Stimulated activated naive CD8-positive, alpha-beta T cell treated with anti-CD3 and anti-CD28 coated beads, Interleukin-15, Interleukin-2, amounts not matched to agents 100 ng/mL and 50 ng/mL, for 24 hours (primary cell): ENCODE results near the gene GPR37L1.

Source experiments
- H3K27ac Mint-ChIP-seq: one replicate; pipeline ENCODE4 v1.8.0; 2021; ENCODE audit warnings: mild to moderate bottlenecking, mixed read lengths
- H3K27me3 Mint-ChIP-seq: one replicate; pipeline ENCODE4 v1.8.0; 2021; ENCODE audit warnings: mixed read lengths
- H3K36me3 Mint-ChIP-seq: one replicate; pipeline ENCODE4 v1.8.0; 2021; ENCODE audit warnings: low read depth, mixed read lengths
- H3K4me1 Mint-ChIP-seq: one replicate; pipeline ENCODE4 v1.8.0; 2021; ENCODE audit warnings: low read depth, mixed read lengths
- H3K4me3 Mint-ChIP-seq: one replicate; pipeline ENCODE4 v1.8.0; 2021; ENCODE audit warnings: mild to moderate bottlenecking, mixed read lengths
- H3K9me3 Mint-ChIP-seq: one replicate; pipeline ENCODE4 v1.8.0; 2021; ENCODE audit warnings: mixed read lengths

The GPR37L1 gene

GRCh38 chr1:202124142-202124541, 1.4 kb downstream of the GPR37L1 start:
- no peaks in the 10 kb centered on the region for H3K9me3 Mint-ChIP-seq
- no peak overlapping the region for H3K4me3 Mint-ChIP-seq

GRCh38 chr1:202125611-202126010, 2.9 kb downstream of the GPR37L1 start:
- Mint-ChIP-seq H3K4me1 (no peaks in the 10 kb centered on the region), H3K27me3 (peaks cover 20% of the 10 kb centered on the region), H3K9me3 (no peaks in the 10 kb centered on the region), H3K36me3 (no peaks in the 10 kb centered on the region), H3K27ac (no peak overlapping the region), H3K4me3 (no peak overlapping the region)

More at GRCh38 chr1:202124142-202124541, 1.4 kb downstream of the GPR37L1 start:
- peaks cover 20% of the 10 kb centered on the region for H3K27me3 Mint-ChIP-seq
- H3K27ac Mint-ChIP-seq, result no peak overlapping the region
- H3K36me3 Mint-ChIP-seq, result no peaks in the 10 kb centered on the region
- no peaks in the 10 kb centered on the region for H3K4me1 Mint-ChIP-seq

- Mint-ChIP-seq H3K9me3 (no peaks in the 10 kb centered on the region), H3K4me1 (no peaks in the 10 kb centered on the region), H3K4me3 (no peak overlapping the region), H3K36me3 (no peaks in the 10 kb centered on the region), H3K27ac (no peak overlapping the region), H3K27me3 (peaks cover 17% of the 10 kb centered on the region)
Measured at GRCh38 chr1:202126426-202126825, 3.7 kb downstream of the GPR37L1 start.

GRCh38 chr1:202127061-202127460, 4.3 kb downstream of the GPR37L1 start:
- no peak overlapping the region for H3K27ac Mint-ChIP-seq
- no peaks in the 10 kb centered on the region for H3K36me3 Mint-ChIP-seq
- H3K4me1 Mint-ChIP-seq, result no peaks in the 10 kb centered on the region
- H3K27me3 Mint-ChIP-seq, result peaks cover 12% of the 10 kb centered on the region
- no peak overlapping the region for H3K4me3 Mint-ChIP-seq
- no peaks in the 10 kb centered on the region for H3K9me3 Mint-ChIP-seq

GRCh38 chr1:202127836-202128622, 5.3 kb downstream of the GPR37L1 start:
- H3K36me3 Mint-ChIP-seq, result no peaks in the 10 kb centered on the region
- H3K9me3 Mint-ChIP-seq, result no peaks in the 10 kb centered on the region
- H3K4me1 Mint-ChIP-seq, result no peaks in the 10 kb centered on the region
- H3K27ac Mint-ChIP-seq, result no peak overlapping the region
- peaks cover 12% of the 10 kb centered on the region for H3K27me3 Mint-ChIP-seq
- H3K4me3 Mint-ChIP-seq, result no peak overlapping the region

- H3K27ac Mint-ChIP-seq, result no peak overlapping the region
- H3K9me3 Mint-ChIP-seq, result no peaks in the 10 kb centered on the region
- H3K4me1 Mint-ChIP-seq, result no peaks in the 10 kb centered on the region
- peaks cover 4% of the 10 kb centered on the region for H3K36me3 Mint-ChIP-seq
- H3K27me3 Mint-ChIP-seq, result peaks cover 9% of the 10 kb centered on the region
- H3K4me3 Mint-ChIP-seq, result no peak overlapping the region
Measured at GRCh38 chr1:202129453-202130296, 7.0 kb downstream of the GPR37L1 start.

GRCh38 chr1:202130297-202130721, 7.6 kb downstream of the GPR37L1 start:
- H3K36me3 Mint-ChIP-seq, result peaks cover 4% of the 10 kb centered on the region
- H3K27ac Mint-ChIP-seq, result no peak overlapping the region
- H3K4me3 Mint-ChIP-seq, result no peak overlapping the region
- H3K27me3 Mint-ChIP-seq, result peaks cover 9% of the 10 kb centered on the region
- H3K4me1 Mint-ChIP-seq, result no peaks in the 10 kb centered on the region
- H3K9me3 Mint-ChIP-seq, result no peaks in the 10 kb centered on the region

- no peak overlapping the region for H3K4me3 Mint-ChIP-seq
- peaks cover 6% of the 10 kb centered on the region for H3K27me3 Mint-ChIP-seq
- no peaks in the 10 kb centered on the region for H3K9me3 Mint-ChIP-seq
- H3K4me1 Mint-ChIP-seq, result no peaks in the 10 kb centered on the region
- H3K36me3 Mint-ChIP-seq, result peaks cover 4% of the 10 kb centered on the region
- no peak overlapping the region for H3K27ac Mint-ChIP-seq
Measured at GRCh38 chr1:202130816-202131522, 8.3 kb downstream of the GPR37L1 start.

GRCh38 chr1:202131956-202132821, 9.5 kb downstream of the GPR37L1 start:
- peaks cover 4% of the 10 kb centered on the region for H3K36me3 Mint-ChIP-seq
- H3K27ac Mint-ChIP-seq, result no peak overlapping the region

GRCh38 chr1:202133001-202133400, 10.3 kb downstream of the GPR37L1 start:
- H3K9me3 Mint-ChIP-seq, result no peaks in the 10 kb centered on the region
- no peaks in the 10 kb centered on the region for H3K4me1 Mint-ChIP-seq
- H3K4me3 Mint-ChIP-seq, result no peak overlapping the region
- H3K27me3 Mint-ChIP-seq, result no peaks in the 10 kb centered on the region
- peaks cover 7% of the 10 kb centered on the region for H3K36me3 Mint-ChIP-seq
- H3K27ac Mint-ChIP-seq, result no peak overlapping the region

More at GRCh38 chr1:202131956-202132821, 9.5 kb downstream of the GPR37L1 start:
- H3K4me1 Mint-ChIP-seq, result no peaks in the 10 kb centered on the region
- H3K27me3 Mint-ChIP-seq, result no peaks in the 10 kb centered on the region
- H3K4me3 Mint-ChIP-seq, result no peak overlapping the region
- no peaks in the 10 kb centered on the region for H3K9me3 Mint-ChIP-seq

- Mint-ChIP-seq H3K27me3 (no peaks in the 10 kb centered on the region), H3K36me3 (peaks cover 12% of the 10 kb centered on the region), H3K9me3 (no peaks in the 10 kb centered on the region), H3K4me1 (no peaks in the 10 kb centered on the region), H3K27ac (no peak overlapping the region), H3K4me3 (no peak overlapping the region)
Measured at GRCh38 chr1:202133496-202133895, 10.8 kb downstream of the GPR37L1 start.

GRCh38 chr1:202133989-202134388, 11.3 kb downstream of the GPR37L1 start:
- Mint-ChIP-seq H3K36me3 (peaks cover 17% of the 10 kb centered on the region), H3K4me3 (no peak overlapping the region), H3K27ac (no peak overlapping the region), H3K9me3 (no peaks in the 10 kb centered on the region), H3K27me3 (no peaks in the 10 kb centered on the region), H3K4me1 (no peaks in the 10 kb centered on the region)

- Mint-ChIP-seq H3K9me3 (no peaks in the 10 kb centered on the region), H3K4me1 (no peaks in the 10 kb centered on the region), H3K27me3 (no peaks in the 10 kb centered on the region), H3K4me3 (no peak overlapping the region), H3K27ac (no peak overlapping the region), H3K36me3 (peaks cover 17% of the 10 kb centered on the region)
Measured at GRCh38 chr1:202134645-202135172, 12.0 kb downstream of the GPR37L1 start.

GRCh38 chr1:202135221-202135721, 12.6 kb downstream of the GPR37L1 start:
- H3K36me3 Mint-ChIP-seq, result peaks cover 17% of the 10 kb centered on the region

More at GRCh38 chr1:202135221-202135721, 12.6 kb downstream of the GPR37L1 start:
- Mint-ChIP-seq H3K4me3 (no peak overlapping the region), H3K4me1 (no peaks in the 10 kb centered on the region), H3K9me3 (no peaks in the 10 kb centered on the region), H3K27ac (no peak overlapping the region), H3K27me3 (no peaks in the 10 kb centered on the region)
